Pancreas (tissue), 10 donors: Measurements from ENCODE around the gene IL21R. TPM values are rescaled to one million over a fixed set of nuclear protein-coding genes. Genes with fewer than 3 reads are reported as not detected.

Experiments
- ATAC-seq, 4 donors: fragments of 200-7000 bp; cut with Tn5 transposase; one replicate each; pipeline versions ENCODE4 v1.8.0 to v1.9.1; 2020; ENCODE audit warnings: mild to moderate bottlenecking in 4 of 4, moderate library complexity in 4 of 4
- DNase-seq, 6 donors: peaks; one replicate each; pipeline ENCODE4 v3.0.0-alpha.2; 2020
- FAIRE-seq: peaks from 2 replicates; lab custom pipeline; 2012; peaks lifted over from hg19 to GRCh38; lab: Jason Lieb, UNC
- H3K27ac ChIP-seq, 4 donors: fragments of 200-600 bp; sonication (generic); 1 replicate in 3 of 4; 2 replicates in 1 of 4; pipeline versions ENCODE4 v1.5.0 to v1.8.0; 2020
- H3K27me3 ChIP-seq, 4 donors: fragments of 200-600 bp; one replicate each; pipeline ENCODE4 v1.8.0; 2021
- H3K36me3 ChIP-seq, 3 donors: fragments of 200-600 bp; sonication (generic) in 1 of 3; one replicate each; pipeline versions ENCODE4 v1.5.0 to v1.8.0; 2020 to 2021
- H3K4me1 ChIP-seq, 3 donors: fragments of 200-600 bp; one replicate each; pipeline ENCODE4 v1.8.0; 2021
- H3K4me3 ChIP-seq, 4 donors: fragments of 200-600 bp; sonication (generic) in 2 of 4; one replicate each; pipeline versions ENCODE4 v1.5.0 to v1.8.0; 2020 to 2021
- H3K9me3 ChIP-seq, 4 donors: fragments of 200-600 bp; one replicate each; pipeline ENCODE4 v1.8.0; 2021
- CTCF ChIP-seq, 4 donors: fragments of 200-600 bp; sonication (generic) in 3 of 4; IDR thresholded peaks; one replicate each; pipeline versions ENCODE4 v1.5.0 to v1.8.0; 2021; ENCODE audit warnings: antibody characterized with exemption in 4 of 4
- WGBS, 2 donors: extraction: QIAGEN DNeasy Blood & Tissue Kit; methylation state at CpG; one replicate each; pipeline ENCODE4 v1.1.7; 2013; 5-methylcytosine and 5-hydroxymethylcytosine counted together
- intact Hi-C, 3 donors: fragments of 100-400 bp; cut with DNase I; formaldehyde crosslinking; loops; one replicate each; pipeline versions ENCODE4 v1.11.1 to v1.14.2; 2022
- polyA plus RNA-seq, 2 donors: library from polyadenylated mRNA; stranded (reverse); fragments of 200-250 nt; gene quantifications; one replicate each; pipeline ENCODE4 v1.2.3, GENCODE V29; 2013
- total RNA-seq, 6 donors: library from RNA; stranded (reverse); fragmentation: NEBNext Ultra II Directional in 4 of 6; extraction: Animal tissue kit (Norgen Biotek cat#: 25700) in 4 of 6; gene quantifications; one replicate each; pipeline versions ENCODE4 v1.2.1 to v1.2.4, GENCODE V29; 2021 to 2023
- donor health status: healthy with polysubstance abuse.
- donor health status: DM: no; HTN: no; CAD: no; lungs with moderate emphysema.
- donor health status: DM: no; HTN: no; CAD: no.
- donor health status: control.
- donor health status: control.
- donor health status: Bipolar disorder and iron deficiency.
- donor health status: DM: yes; HTN: yes; CAD: no.
- donor health status: DM: no; HTN: no; CAD: no.
- donor health status: DM: no; HTN: no; CAD: no.
- donor health status: DM: yes; HTN: yes; CAD: no.

Gene IL21R
- total and polyA plus RNA-seq, 8 donors: 0.08 to 0.79 (median 0.31) TPM; not detected in 2

GRCh38 chr16:27363246-27363632 lies 38.7 kb upstream of the IL21R start:
- peak overlapping the region in 1 of 4 donors; percentile 11 for H3K27ac ChIP-seq
- peaks cover 0 to 6% (median 0%) of the 10 kb centered on the region in 3 donors for H3K36me3 ChIP-seq
- ATAC-seq (no peak), FAIRE-seq (no peak), DNase-seq (peak in 1 of 6 donors; percentile 55)
- TF ChIP-seq CTCF (IDR thresholded peaks at IDR 0.05): no peak
- WGBS, 2 donors: 94 to 97% methylated on average over 5 of the region's 5 CpGs
- H3K4me3 ChIP-seq: no peak overlapping the region
- H3K27me3 ChIP-seq: no peaks in the 10 kb centered on the region
- H3K4me1 ChIP-seq: peaks cover 16 to 30% (median 20%) of the 10 kb centered on the region in 3 donors
- intact Hi-C loops: loop anchor here in 1 of 3 donors (10.0 kb wide), 2 partner anchors 128 to 188 kb away; no protein-coding TSS in a partner anchor
- no peaks in the 10 kb centered on the region for H3K9me3 ChIP-seq

GRCh38 chr16:27363797-27364196 lies 38.2 kb upstream of the IL21R start:
- Histone ChIP-seq H3K27me3 (no peaks in the 10 kb centered on the region), H3K36me3 (peaks cover 0 to 5% (median 0%) of the 10 kb centered on the region in 3 donors), H3K4me3 (no peak overlapping the region), H3K27ac (peak overlapping the region in 2 of 4 donors; percentile 61 to 67), H3K9me3 (no peaks in the 10 kb centered on the region), H3K4me1 (peaks cover 16 to 30% (median 20%) of the 10 kb centered on the region in 3 donors)
- ATAC-seq (peak in 2 of 4 donors; percentile 4 to 29), FAIRE-seq (no peak), DNase-seq (peak; percentile 42 to 85 (median 76))
- intact Hi-C loops: loop anchor here in 1 of 3 donors (10.0 kb wide), 2 partner anchors 129 to 189 kb away; no protein-coding TSS in a partner anchor
- TF ChIP-seq CTCF (IDR thresholded peaks at IDR 0.05): no peak
- WGBS, 2 donors: 74 to 77% methylated on average over 8 to 9 of the region's 9 CpGs

GRCh38 chr16:27364493-27365141 lies 37.4 kb upstream of the IL21R start:
- Histone ChIP-seq H3K36me3 (no peaks in the 10 kb centered on the region), H3K27me3 (no peaks in the 10 kb centered on the region), H3K9me3 (no peaks in the 10 kb centered on the region), H3K4me3 (no peak overlapping the region), H3K27ac (peak overlapping the region; percentile 40 to 67 (median 52)), H3K4me1 (peaks cover 16 to 30% (median 20%) of the 10 kb centered on the region in 3 donors)
- ATAC-seq: peak; percentile 79 to 85 (median 80)
- no peak for FAIRE-seq
- 15 to 25% methylated on average over 6 of the region's 6 CpGs for WGBS, 2 donors
- TF ChIP-seq CTCF (IDR thresholded peaks at IDR 0.05): no peak
- intact Hi-C loops: loop anchor here in 1 of 3 donors (10.0 kb wide), 2 partner anchors 130 to 190 kb away; no protein-coding TSS in a partner anchor
- DNase-seq: peak in 3 of 6 donors; percentile 56 to 73 (median 63)

GRCh38 chr16:27365142-27366089 lies 36.6 kb upstream of the IL21R start:
- FAIRE-seq: no peak
- peak in 1 of 6 donors; percentile 24 for DNase-seq
- ATAC-seq: peak; percentile 7 to 30 (median 24)
- intact Hi-C loops: loop anchor here in 1 of 3 donors (10.0 kb wide), 2 partner anchors 131 to 191 kb away; no protein-coding TSS in a partner anchor
- no peak overlapping the region for H3K4me3 ChIP-seq
- 62 to 73% methylated on average over 7 of the region's 7 CpGs for WGBS, 2 donors
- H3K27ac ChIP-seq: peak overlapping the region; percentile 40 to 67 (median 52)
- peaks cover 16 to 30% (median 20%) of the 10 kb centered on the region in 3 donors for H3K4me1 ChIP-seq
- no peaks in the 10 kb centered on the region for H3K27me3 ChIP-seq
- no peaks in the 10 kb centered on the region for H3K36me3 ChIP-seq
- TF ChIP-seq CTCF (IDR thresholded peaks at IDR 0.05): no peak
- H3K9me3 ChIP-seq: no peaks in the 10 kb centered on the region
